Measurements from ENCODE around the gene SIPA1.

- TF ChIP-seq CTCF (IDR thresholded peaks at IDR 0.05) (no peak), POLR2A (IDR thresholded peaks at IDR 0.05) (no peak)
These were observed 20.6 kb upstream of the SIPA1 start for GRCh38 chr11:65617136-65617850.

Measured in Peyer's patch (tissue), 4 donors.